ENCODE results near the gene POU6F1.

GRCh38 chr12:51152953-51153352 is 64.9 kb downstream of the POU6F1 start:
- TF ChIP-seq ZNF134 (CRISPR knock-in tag; conservative IDR thresholded peaks at IDR 0.05) (no peak), TRIM24 (IDR thresholded peaks at IDR 0.05) (no peak), ZNF398 (CRISPR knock-in tag; IDR thresholded peaks at IDR 0.05) (no peak), HMG20B (CRISPR knock-in tag; IDR thresholded peaks at IDR 0.05) (no peak), ATF2 (CRISPR knock-in tag; IDR thresholded peaks at IDR 0.05) (no peak), BMI1 (IDR thresholded peaks at IDR 0.05; ENCODE audit: low read length) (no peak)

All from K562 (cell line).